Right lobe of liver (tissue), 6 donors: ENCODE measurements around the gene TEX13C. TPM values are rescaled to one million over a fixed set of nuclear protein-coding genes. Genes with fewer than 3 reads are reported as not detected.
A peak's percentile ranks its signal among the peaks of the same experiment; 100 is the strongest.

Experiments used
- ATAC-seq, 4 donors: fragments of 200-7000 bp; cut with Tn5 transposase; one replicate each; pipeline ENCODE4 v1.9.1; 2020; ENCODE audit warnings: mild to moderate bottlenecking in 4 of 4, moderate library complexity in 4 of 4
- DNase-seq, 3 donors: peaks; one replicate each; pipeline ENCODE4 v3.0.0-alpha.2; 2020
- H3K27ac ChIP-seq, 3 donors: fragments of 200-600 bp; one replicate each; pipeline ENCODE4 v1.8.0; 2022
- H3K27me3 ChIP-seq, 2 donors: fragments of 200-600 bp; one replicate each; pipeline ENCODE4 v1.8.0; 2022
- H3K36me3 ChIP-seq, 4 donors: fragments of 200-600 bp; sonication (generic) in 1 of 4; one replicate each; pipeline versions ENCODE4 v1.5.1 to v1.8.0; 2017 to 2022; ENCODE audit warnings: control low read depth in 1 of 4
- H3K4me1 ChIP-seq, 4 donors: fragments of 200-600 bp; sonication (generic) in 1 of 4; one replicate each; pipeline versions ENCODE4 v1.5.1 to v1.8.0; 2017 to 2022; ENCODE audit warnings: control low read depth in 1 of 4
- H3K4me3 ChIP-seq, 3 donors: fragments of 200-600 bp; one replicate each; pipeline ENCODE4 v1.8.0; 2022
- H3K9me3 ChIP-seq, 4 donors: fragments of 200-600 bp; sonication (generic) in 1 of 4; one replicate each; pipeline versions ENCODE4 v1.5.1 to v1.8.0; 2017 to 2022; ENCODE audit warnings: control low read depth in 1 of 4
- CTCF ChIP-seq, 4 donors: fragments of 200-600 bp in 3 of 4; fragments of 450-650 bp in 1 of 4; IDR thresholded peaks; one replicate each; pipeline versions ENCODE4 v1.5.1 to v1.8.0; 2016 to 2022; ENCODE audit warnings: antibody characterized with exemption in 4 of 4, mild to moderate bottlenecking in 2 of 4
- POLR2A ChIP-seq: fragments of 450-650 bp; IDR thresholded peaks from one replicate; pipeline ENCODE4 v1.6.1; 2017; ENCODE audit warnings: antibody characterized with exemption, mild to moderate bottlenecking
- WGBS: methylation state at CpG from one replicate; pipeline ENCODE4 v1.1.6; 2018; ENCODE audit warnings: low coverage, low lambda C conversion rate; ENCODE audit not compliant: insufficient coverage; ENCODE audit errors: missing lambda C conversion rate; 5-methylcytosine and 5-hydroxymethylcytosine counted together
- intact Hi-C, 2 donors: fragments of 100-400 bp; cut with DNase I; formaldehyde crosslinking; loops; one replicate each; pipeline versions ENCODE4 v1.11.2 to v1.14.1; 2022
- long read RNA-seq: library from polyadenylated mRNA; unstranded; transcript quantifications from one replicate; pipeline ENCODE4 v2.0.0, GENCODE V29; 2019
- total RNA-seq, 6 experiments: library from RNA; depleted of rRNA in 2 of 6; stranded (reverse); fragments of >200 nt in 2 of 6; fragmentation: NEBNext Ultra II Directional in 3 of 6; extraction: Animal tissue kit (Norgen Biotek cat#: 25700) in 3 of 6; gene quantifications; one replicate each; pipeline versions ENCODE4 v1.1.0 to v1.2.4, GENCODE V29; 2016 to 2023
- donor health status: DM: no; HTN: yes; CAD: no.
- donor health status: DM: no; HTN: no; CAD: no.
- donor health status: DM: no; HTN: no; CAD: no.
- donor health status: DM: no; HTN: yes; CAD: no.
- donor health status: DM: no; HTN: yes; CAD: no.

The TEX13C gene
- not detected for total RNA-seq
- long read RNA-seq, result 0 reads

DNA sequence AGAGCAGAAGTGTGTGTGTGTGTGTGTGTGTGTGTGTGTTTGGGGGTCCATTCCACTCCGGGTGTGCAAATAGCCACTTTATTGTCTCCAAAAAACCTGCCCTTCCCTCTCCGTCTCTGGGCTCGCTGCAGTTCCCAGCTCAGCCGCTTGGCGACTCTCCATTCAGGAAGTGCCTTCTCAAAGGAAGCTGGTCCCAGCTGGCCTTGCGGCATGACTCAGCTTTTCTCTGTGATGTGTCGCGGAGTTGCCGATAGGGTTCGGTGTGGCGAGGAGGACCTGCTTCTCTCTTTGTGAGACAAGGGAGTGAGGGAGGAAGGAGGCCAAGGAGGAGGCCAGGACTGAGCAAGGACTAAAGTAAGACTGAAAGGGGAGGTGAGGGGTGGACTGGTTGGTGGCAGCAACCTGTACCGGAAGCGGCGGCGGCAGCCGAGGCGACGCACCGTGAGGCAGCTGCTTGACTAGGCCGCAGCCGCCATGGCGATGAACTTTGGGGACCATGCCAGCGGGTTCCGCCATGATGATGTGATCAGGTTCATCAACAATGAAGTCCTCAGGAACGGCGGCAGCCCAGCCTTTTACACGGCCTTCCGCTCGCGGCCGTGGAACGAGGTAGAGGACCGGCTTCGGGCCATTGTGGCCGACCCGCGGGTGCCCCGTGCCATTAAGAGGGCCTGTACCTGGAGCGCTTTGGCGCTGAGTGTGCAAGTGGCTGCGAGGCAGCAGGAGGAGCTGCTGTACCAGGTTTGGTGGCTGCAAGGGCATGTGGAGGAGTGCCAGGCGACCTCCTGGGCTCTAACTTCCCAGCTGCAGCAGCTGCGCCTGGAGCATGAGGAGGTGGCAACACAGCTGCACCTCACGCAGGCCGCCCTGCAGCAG, at the start of gene TEX13C:
TEX13C (plus strand) TSS at position 226 of the 876 bp plus-strand sequence; CDS start at position 475, 249 bp downstream.
- no peaks in the 10 kb centered on the region for H3K27me3 ChIP-seq
- DNase-seq, result no peak
- no peak for TF ChIP-seq CTCF (IDR thresholded peaks at IDR 0.05)
- no peak for TF ChIP-seq POLR2A
- ATAC-seq, result peak in 1 of 4 donors; percentile 18
- H3K4me3 ChIP-seq, result no peak within 1 kb of the TSS
- WGBS, result 86% methylated on average over 4 of the region's 45 CpGs
- intact Hi-C loops, result no loop called here
- H3K36me3 ChIP-seq, result no peaks in the 10 kb centered on the region
- no peaks in the 10 kb centered on the region for H3K4me1 ChIP-seq
- H3K9me3 ChIP-seq, result no peaks in the 10 kb centered on the region
- H3K27ac ChIP-seq, result no peak within 1 kb of the TSS

- WGBS, result no CpG with 5 or more reads among the region's 3 CpGs
- intact Hi-C loops, result no loop called here
- H3K4me1 ChIP-seq, result peaks cover 0 to 6% (median 0%) of the 10 kb centered on the region in 4 donors
- peak in 1 of 4 donors; percentile 8 for ATAC-seq
- no peaks in the 10 kb centered on the region for H3K27me3 ChIP-seq
- no peak for TF ChIP-seq CTCF (IDR thresholded peaks at IDR 0.05)
- no peak for TF ChIP-seq POLR2A
- H3K27ac ChIP-seq, result no peak overlapping the region
- no peak for DNase-seq
- H3K36me3 ChIP-seq, result no peaks in the 10 kb centered on the region
- H3K4me3 ChIP-seq, result no peak overlapping the region
- no peaks in the 10 kb centered on the region for H3K9me3 ChIP-seq
Measured at GRCh38 chrX:125287282-125287681, 32.4 kb upstream of the TEX13C start.

DNA sequence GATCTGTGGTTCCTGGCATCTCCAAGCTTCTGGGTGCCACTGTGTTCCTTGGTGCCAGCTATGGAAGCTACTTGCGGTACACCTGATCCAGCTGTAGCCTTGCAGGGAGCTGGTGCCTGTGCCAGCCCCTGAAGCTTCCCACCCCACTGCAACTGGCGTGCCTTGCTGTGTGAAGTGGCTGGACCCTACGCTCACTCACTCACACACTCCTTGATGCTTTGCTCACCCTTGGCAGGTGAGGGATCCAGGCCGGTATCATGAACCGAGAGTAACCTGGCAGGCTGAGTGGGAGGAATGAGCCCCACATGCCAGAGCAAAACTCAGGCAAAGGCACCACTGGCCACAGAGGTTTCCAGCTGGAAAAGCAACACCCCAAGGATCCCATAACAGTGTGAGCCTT, 31.3 kb upstream of the TEX13C start:
- Histone ChIP-seq H3K36me3 (no peaks in the 10 kb centered on the region), H3K9me3 (no peaks in the 10 kb centered on the region), H3K27ac (no peak overlapping the region), H3K27me3 (no peaks in the 10 kb centered on the region), H3K4me1 (peaks cover 0 to 6% (median 0%) of the 10 kb centered on the region in 4 donors), H3K4me3 (no peak overlapping the region)
- intact Hi-C loops, result no loop called here
- ATAC-seq (no peak), DNase-seq (no peak)
- WGBS, result no CpG with 5 or more reads among the region's 5 CpGs
- TF ChIP-seq CTCF (IDR thresholded peaks at IDR 0.05) (no peak), POLR2A (no peak)

GRCh38 chrX:125289209-125289608, 30.5 kb upstream of the TEX13C start:
- no peaks in the 10 kb centered on the region for H3K9me3 ChIP-seq
- intact Hi-C loops, result no loop called here
- H3K27ac ChIP-seq, result no peak overlapping the region
- H3K27me3 ChIP-seq, result no peaks in the 10 kb centered on the region
- no peak for DNase-seq
- H3K4me1 ChIP-seq, result peaks cover 0 to 6% (median 1%) of the 10 kb centered on the region in 4 donors
- 23% methylated on average over 1 of the region's 1 CpG for whole genome bisulfite sequencing
- H3K4me3 ChIP-seq, result no peak overlapping the region
- ATAC-seq, result peak; percentile 42 to 88 (median 64)
- TF ChIP-seq POLR2A (no peak), CTCF (IDR thresholded peaks at IDR 0.05) (no peak)
- no peaks in the 10 kb centered on the region for H3K36me3 ChIP-seq
